Measurements from ENCODE around the gene WDR12.
"Not testable (repeated sequence)": the region's sequence is repeated elsewhere in the genome, so short reads cannot be mapped to it uniquely, and the experiment has no call there.

DNA sequence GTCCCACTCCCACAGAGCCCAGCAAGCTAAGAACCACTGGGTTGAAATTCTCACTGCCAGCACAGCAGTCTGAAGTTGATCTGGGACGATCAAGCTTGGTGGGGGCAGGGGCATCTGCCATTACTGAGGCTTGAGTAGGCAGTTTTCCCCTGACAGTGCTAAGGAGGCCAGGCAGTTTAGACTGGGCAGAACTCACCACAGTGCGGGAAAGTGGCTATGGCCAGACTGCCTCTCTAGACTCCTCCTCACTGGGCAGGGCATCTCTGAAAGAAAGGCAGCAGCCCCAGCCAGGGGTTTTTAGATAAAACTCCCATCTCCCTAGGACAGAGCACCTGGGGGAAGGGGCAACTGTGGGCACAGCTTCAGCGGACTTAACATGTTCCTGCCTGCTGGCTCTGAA, 62.1 kb downstream of the WDR12 start:
- TF ChIP-seq, protein P1, sequence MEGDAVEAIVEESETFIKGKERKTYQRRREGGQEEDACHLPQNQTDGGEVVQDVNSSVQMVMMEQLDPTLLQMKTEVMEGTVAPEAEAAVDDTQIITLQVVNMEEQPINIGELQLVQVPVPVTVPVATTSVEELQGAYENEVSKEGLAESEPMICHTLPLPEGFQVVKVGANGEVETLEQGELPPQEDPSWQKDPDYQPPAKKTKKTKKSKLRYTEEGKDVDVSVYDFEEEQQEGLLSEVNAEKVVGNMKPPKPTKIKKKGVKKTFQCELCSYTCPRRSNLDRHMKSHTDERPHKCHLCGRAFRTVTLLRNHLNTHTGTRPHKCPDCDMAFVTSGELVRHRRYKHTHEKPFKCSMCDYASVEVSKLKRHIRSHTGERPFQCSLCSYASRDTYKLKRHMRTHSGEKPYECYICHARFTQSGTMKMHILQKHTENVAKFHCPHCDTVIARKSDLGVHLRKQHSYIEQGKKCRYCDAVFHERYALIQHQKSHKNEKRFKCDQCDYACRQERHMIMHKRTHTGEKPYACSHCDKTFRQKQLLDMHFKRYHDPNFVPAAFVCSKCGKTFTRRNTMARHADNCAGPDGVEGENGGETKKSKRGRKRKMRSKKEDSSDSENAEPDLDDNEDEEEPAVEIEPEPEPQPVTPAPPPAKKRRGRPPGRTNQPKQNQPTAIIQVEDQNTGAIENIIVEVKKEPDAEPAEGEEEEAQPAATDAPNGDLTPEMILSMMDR (conservative IDR thresholded peaks at IDR 0.05; ENCODE audit: low read depth, low read length) = not testable (repeated sequence)
- not testable (repeated sequence) for TF ChIP-seq POLR2A (IDR thresholded peaks at IDR 0.05; ENCODE audit: low read depth, low read length); RFX5 (IDR thresholded peaks at IDR 0.05; ENCODE audit: low read depth, low read length); MXI1 (IDR thresholded peaks at IDR 0.05; ENCODE audit: borderline replicate concordance, low read depth, low read length); CHD1 (IDR thresholded peaks at IDR 0.05; ENCODE audit: low read depth, low read length)
- TF ChIP-seq, protein P2, sequence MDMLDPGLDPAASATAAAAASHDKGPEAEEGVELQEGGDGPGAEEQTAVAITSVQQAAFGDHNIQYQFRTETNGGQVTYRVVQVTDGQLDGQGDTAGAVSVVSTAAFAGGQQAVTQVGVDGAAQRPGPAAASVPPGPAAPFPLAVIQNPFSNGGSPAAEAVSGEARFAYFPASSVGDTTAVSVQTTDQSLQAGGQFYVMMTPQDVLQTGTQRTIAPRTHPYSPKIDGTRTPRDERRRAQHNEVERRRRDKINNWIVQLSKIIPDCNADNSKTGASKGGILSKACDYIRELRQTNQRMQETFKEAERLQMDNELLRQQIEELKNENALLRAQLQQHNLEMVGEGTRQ (IDR thresholded peaks at IDR 0.05; ENCODE audit: low read depth, low read length) = not testable (repeated sequence)
